Measurements from ENCODE around the gene CEP95.

DNA sequence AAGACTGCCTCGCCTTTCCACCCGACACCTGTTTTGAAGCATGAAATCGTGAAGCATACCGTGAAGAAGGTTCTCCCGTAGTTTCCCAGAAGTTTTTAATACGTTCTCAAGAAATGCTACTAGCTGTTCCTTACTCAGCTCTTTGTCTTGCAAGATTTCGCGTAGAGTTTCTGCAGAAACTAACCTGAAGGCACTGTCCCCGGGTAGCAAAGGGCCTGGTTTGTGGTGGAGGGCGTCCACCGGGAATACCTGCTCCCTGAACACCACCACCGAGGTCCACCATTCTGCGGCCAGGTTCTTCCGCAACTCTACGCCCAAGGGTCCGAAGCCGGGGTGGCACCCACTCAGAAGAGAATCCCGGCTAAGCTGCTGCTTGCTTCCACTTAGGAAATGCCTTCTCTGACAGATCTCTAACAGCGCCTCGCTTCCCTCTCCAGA lies 10.4 kb upstream of the CEP95 start:
- TF ChIP-seq, protein P1, sequence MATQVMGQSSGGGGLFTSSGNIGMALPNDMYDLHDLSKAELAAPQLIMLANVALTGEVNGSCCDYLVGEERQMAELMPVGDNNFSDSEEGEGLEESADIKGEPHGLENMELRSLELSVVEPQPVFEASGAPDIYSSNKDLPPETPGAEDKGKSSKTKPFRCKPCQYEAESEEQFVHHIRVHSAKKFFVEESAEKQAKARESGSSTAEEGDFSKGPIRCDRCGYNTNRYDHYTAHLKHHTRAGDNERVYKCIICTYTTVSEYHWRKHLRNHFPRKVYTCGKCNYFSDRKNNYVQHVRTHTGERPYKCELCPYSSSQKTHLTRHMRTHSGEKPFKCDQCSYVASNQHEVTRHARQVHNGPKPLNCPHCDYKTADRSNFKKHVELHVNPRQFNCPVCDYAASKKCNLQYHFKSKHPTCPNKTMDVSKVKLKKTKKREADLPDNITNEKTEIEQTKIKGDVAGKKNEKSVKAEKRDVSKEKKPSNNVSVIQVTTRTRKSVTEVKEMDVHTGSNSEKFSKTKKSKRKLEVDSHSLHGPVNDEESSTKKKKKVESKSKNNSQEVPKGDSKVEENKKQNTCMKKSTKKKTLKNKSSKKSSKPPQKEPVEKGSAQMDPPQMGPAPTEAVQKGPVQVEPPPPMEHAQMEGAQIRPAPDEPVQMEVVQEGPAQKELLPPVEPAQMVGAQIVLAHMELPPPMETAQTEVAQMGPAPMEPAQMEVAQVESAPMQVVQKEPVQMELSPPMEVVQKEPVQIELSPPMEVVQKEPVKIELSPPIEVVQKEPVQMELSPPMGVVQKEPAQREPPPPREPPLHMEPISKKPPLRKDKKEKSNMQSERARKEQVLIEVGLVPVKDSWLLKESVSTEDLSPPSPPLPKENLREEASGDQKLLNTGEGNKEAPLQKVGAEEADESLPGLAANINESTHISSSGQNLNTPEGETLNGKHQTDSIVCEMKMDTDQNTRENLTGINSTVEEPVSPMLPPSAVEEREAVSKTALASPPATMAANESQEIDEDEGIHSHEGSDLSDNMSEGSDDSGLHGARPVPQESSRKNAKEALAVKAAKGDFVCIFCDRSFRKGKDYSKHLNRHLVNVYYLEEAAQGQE (IDR thresholded peaks at IDR 0.05; ENCODE audit: insufficient read depth in 1 of 2, low read depth in 2 of 2, low read length in 2 of 2), result no peak
- TF ChIP-seq TAF1 (IDR thresholded peaks at IDR 0.05; ENCODE audit: borderline replicate concordance, insufficient read depth, low read length), result no peak

Data from PFSK-1 (cell line).